Thyroid gland (tissue), 4 donors: ENCODE data around the gene PTPRN2. TPM values are rescaled to one million over a fixed set of nuclear protein-coding genes. Genes with fewer than 3 reads are reported as not detected.

Experiments used
- DNase-seq, 2 donors: peaks; one replicate each; pipeline ENCODE4 v3.0.0-alpha.2; 2019
- H3K27ac ChIP-seq, 3 donors: fragments of 200-600 bp; sonication (generic); 1 replicate in 2 of 3; 2 replicates in 1 of 3; pipeline ENCODE4 v1.5.1; 2016 to 2019; ENCODE audit warnings: mild to moderate bottlenecking in 1 of 3, moderate library complexity in 1 of 3
- H3K27me3 ChIP-seq: fragments of 200-600 bp; sonication (generic); one replicate; pipeline ENCODE4 v1.5.1; 2019
- H3K36me3 ChIP-seq, 2 donors: fragments of 200-600 bp; sonication (generic); one replicate each; pipeline ENCODE4 v1.5.1; 2016 to 2019
- H3K4me1 ChIP-seq, 2 donors: fragments of 200-600 bp; sonication (generic); one replicate each; pipeline ENCODE4 v1.5.1; 2017 to 2019
- H3K4me3 ChIP-seq, 3 donors: fragments of 200-600 bp; sonication (generic); replicated peaks in 1 of 3; 1 replicate in 2 of 3; 2 replicates in 1 of 3; pipeline ENCODE4 v1.5.1; 2016; ENCODE audit warnings: mild to moderate bottlenecking in 1 of 3
- H3K9me3 ChIP-seq: fragments of 200-600 bp; sonication (generic); one replicate; pipeline ENCODE4 v1.5.1; 2017
- POLR2A ChIP-seq, 2 donors: fragments of 450-650 bp; IDR thresholded peaks; one replicate each; pipeline ENCODE4 v1.6.1; 2017; ENCODE audit warnings: antibody characterized with exemption in 2 of 2, mild to moderate bottlenecking in 2 of 2, moderate library complexity in 1 of 2
- WGBS, 2 donors: methylation state at CpG; one replicate each; pipeline ENCODE4 v1.1.5; 2017; 5-methylcytosine and 5-hydroxymethylcytosine counted together
- intact Hi-C: fragments of 100-400 bp; cut with DNase I; formaldehyde crosslinking; loops from one replicate; pipeline ENCODE4 v1.15.1; 2023
- total RNA-seq, 4 donors: library from RNA; depleted of rRNA; stranded (reverse); fragments of >200 nt; gene quantifications; one replicate each; pipeline ENCODE4 v1.2.3, GENCODE V29; 2016
- TF ChIP-seq, protein P1 (sequence below), 6 experiments: fragments of 200-600 bp in 3 of 6; fragments of 450-650 bp in 3 of 6; sonication (generic) in 3 of 6; IDR thresholded peaks; one replicate each; pipeline ENCODE4 v1.5.1; 2016 to 2019; ENCODE audit warnings: antibody characterized with exemption in 6 of 6, mild to moderate bottlenecking in 2 of 6, inconsistent platforms in 1 of 6, moderate library complexity in 1 of 6

Gene PTPRN2
- total RNA-seq, 4 donors from 2014 or later = 4.2 to 9.9 (median 7.7) TPM

DNA sequence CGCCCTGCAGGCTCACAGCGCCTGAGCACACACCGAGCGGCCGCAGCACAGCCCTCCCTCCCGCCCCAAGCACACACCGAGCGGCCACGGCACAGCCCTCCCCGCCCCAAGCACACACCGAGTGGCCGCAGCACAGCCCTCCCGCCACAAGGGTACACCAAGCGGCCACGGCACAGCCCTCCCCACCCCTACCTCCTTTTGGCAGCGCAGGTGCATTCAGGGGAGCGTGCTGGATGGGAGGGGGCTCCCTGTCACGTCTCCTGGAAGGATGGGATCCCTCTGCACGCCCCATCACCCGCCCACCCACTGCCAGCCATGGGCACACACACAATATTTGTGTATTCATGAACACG lies 768.2 kb downstream of the PTPRN2 start:
- TF ChIP-seq POLR2A (IDR thresholded peaks at IDR 0.05) = no peak
- TF ChIP-seq, protein P1, sequence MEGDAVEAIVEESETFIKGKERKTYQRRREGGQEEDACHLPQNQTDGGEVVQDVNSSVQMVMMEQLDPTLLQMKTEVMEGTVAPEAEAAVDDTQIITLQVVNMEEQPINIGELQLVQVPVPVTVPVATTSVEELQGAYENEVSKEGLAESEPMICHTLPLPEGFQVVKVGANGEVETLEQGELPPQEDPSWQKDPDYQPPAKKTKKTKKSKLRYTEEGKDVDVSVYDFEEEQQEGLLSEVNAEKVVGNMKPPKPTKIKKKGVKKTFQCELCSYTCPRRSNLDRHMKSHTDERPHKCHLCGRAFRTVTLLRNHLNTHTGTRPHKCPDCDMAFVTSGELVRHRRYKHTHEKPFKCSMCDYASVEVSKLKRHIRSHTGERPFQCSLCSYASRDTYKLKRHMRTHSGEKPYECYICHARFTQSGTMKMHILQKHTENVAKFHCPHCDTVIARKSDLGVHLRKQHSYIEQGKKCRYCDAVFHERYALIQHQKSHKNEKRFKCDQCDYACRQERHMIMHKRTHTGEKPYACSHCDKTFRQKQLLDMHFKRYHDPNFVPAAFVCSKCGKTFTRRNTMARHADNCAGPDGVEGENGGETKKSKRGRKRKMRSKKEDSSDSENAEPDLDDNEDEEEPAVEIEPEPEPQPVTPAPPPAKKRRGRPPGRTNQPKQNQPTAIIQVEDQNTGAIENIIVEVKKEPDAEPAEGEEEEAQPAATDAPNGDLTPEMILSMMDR (IDR thresholded peaks at IDR 0.05) = no peak
- no peaks in the 10 kb centered on the region for H3K4me1 ChIP-seq
- DNase-seq = no peak
- no peaks in the 10 kb centered on the region for H3K36me3 ChIP-seq
- no peak overlapping the region for H3K27ac ChIP-seq
- H3K27me3 ChIP-seq = no peaks in the 10 kb centered on the region
- intact Hi-C loops = no loop called here
- WGBS, 2 donors = 78 to 83% methylated on average over 10 to 16 of the region's 21 CpGs
- no peak overlapping the region for H3K4me3 ChIP-seq
- H3K9me3 ChIP-seq = no peaks in the 10 kb centered on the region

DNA sequence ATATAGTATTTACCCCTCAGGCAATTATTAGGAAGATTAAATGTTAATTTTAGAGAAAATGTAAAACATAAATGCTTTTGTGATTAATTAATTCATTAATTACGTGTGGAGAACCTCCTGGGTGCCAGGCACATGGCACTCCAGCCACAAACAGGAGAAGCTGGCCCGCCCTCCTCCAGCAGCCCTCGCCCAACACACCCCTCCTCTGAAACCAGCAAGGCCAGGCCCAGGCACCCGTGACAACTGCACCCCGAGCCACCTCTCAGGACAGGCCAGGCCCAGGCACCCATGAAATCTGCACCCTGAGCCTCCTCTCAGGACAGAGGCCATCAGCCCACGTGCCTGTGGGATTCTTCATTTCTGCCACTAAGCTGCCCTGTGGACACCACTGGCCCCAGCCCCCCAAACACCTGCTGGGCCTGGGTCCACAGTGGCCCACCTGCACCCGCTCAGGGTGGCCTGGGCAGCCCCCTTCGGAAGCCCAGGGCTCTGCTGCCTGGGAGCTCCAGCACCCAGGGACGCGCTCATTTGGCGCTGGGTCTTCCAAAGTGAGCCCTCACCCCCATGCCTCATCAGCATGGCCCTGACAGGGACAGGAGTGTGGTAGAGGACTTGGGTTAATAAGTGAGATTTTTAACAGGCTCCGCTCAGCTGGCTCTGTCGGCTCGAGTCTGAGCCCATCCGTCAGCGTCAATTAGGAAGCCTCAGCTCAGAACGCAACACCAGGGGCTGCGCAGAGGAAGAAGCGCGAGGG lies 768.7 kb downstream of the PTPRN2 start:
- Histone ChIP-seq H3K27ac (no peak overlapping the region), H3K4me1 (no peaks in the 10 kb centered on the region), H3K36me3 (no peaks in the 10 kb centered on the region), H3K27me3 (no peaks in the 10 kb centered on the region), H3K9me3 (no peaks in the 10 kb centered on the region), H3K4me3 (no peak overlapping the region)
- DNase-seq = no peak
- intact Hi-C loops = no loop called here
- TF ChIP-seq, protein P1 (IDR thresholded peaks at IDR 0.05) = no peak
- TF ChIP-seq POLR2A (IDR thresholded peaks at IDR 0.05) = no peak
- 79 to 83% methylated on average over 19 to 20 of the region's 20 CpGs for WGBS, 2 donors

DNA sequence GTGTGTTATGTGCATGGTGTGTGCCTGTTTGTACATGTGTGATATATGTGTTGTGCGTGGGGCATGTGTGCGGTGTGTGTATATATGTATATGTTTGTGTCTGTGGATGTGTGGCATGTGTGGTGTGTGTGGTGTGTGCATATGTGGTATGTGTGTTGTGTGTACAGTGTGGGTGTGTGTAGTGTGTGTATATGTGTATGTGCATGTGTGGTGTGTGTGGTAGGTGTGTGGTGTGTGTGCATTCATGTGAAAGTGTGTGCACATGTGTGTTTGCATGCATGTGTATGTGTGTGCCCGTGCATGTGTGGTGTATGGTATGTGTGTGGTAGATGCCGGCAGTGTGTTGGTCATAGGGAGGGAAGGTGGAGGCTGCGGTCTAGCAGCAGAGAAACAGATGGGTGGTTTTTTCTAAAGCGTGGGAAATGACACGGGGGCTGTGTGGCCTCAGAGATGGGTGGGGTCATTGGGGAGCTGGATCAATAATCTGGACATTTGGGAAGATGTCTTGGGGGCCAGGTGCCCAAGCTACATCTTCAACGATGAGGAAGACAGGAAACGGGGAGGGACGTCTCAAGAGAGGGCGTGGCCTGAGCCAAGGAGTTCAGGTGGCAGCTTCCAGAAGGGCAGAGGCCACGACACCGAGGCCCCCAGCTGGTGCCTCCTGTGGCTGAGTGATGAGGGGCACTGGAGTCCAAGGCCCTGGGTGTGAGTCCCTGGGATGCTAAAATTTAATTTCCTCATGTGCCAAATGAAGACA lies 769.5 kb downstream of the PTPRN2 start:
- no peak for TF ChIP-seq POLR2A (IDR thresholded peaks at IDR 0.05)
- TF ChIP-seq, protein P1 (IDR thresholded peaks at IDR 0.05) = no peak
- no peak overlapping the region for H3K27ac ChIP-seq
- H3K4me3 ChIP-seq = no peak overlapping the region
- no peak for DNase-seq
- intact Hi-C loops = no loop called here
- H3K27me3 ChIP-seq = no peaks in the 10 kb centered on the region
- WGBS, 2 donors = 79 to 84% methylated on average over 13 of the region's 13 CpGs
- H3K36me3 ChIP-seq = no peaks in the 10 kb centered on the region
- no peaks in the 10 kb centered on the region for H3K4me1 ChIP-seq
- H3K9me3 ChIP-seq = no peaks in the 10 kb centered on the region

DNA sequence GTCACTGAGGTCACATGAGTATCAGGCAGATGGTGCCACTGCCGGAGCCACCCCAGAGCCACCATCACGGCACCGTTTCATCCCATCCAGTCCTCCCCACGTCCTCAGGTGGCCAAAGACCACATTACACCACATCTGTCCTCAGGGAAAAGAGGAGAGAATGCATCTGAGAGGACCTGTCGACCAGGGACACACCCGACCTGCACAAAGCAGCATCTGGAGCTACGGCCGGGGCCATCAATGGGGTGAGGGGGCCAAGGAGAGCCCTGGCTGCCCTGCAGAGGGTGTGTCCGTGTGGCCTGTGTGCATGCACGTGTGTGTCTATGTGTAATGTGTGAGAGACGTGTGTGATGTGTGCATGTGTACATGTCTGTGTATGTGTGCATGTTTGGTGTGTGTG lies 770.2 kb downstream of the PTPRN2 start:
- WGBS, 2 donors = 71 to 85% methylated on average over 11 of the region's 11 CpGs
- Histone ChIP-seq H3K4me3 (no peak overlapping the region), H3K36me3 (no peaks in the 10 kb centered on the region), H3K4me1 (no peaks in the 10 kb centered on the region), H3K27me3 (no peaks in the 10 kb centered on the region), H3K9me3 (no peaks in the 10 kb centered on the region), H3K27ac (no peak overlapping the region)
- intact Hi-C loops = no loop called here
- TF ChIP-seq, protein P1 (IDR thresholded peaks at IDR 0.05) = no peak
- no peak for TF ChIP-seq POLR2A (IDR thresholded peaks at IDR 0.05)
- no peak for DNase-seq
